GM19099 (cell line): ENCODE results near the gene CSNK1G1.

ENCODE experiments used
- POLR2A ChIP-seq: IDR thresholded peaks from 3 replicates; pipeline ENCODE4 v1.6.1; 2011; ENCODE audit warnings: low read depth; ENCODE audit not compliant: insufficient read length; ENCODE audit errors: extremely low read depth

CSNK1G1 gene

GRCh38 chr15:64264502-64264901, 91.5 kb downstream of the CSNK1G1 start:
- TF ChIP-seq POLR2A: no peak

GRCh38 chr15:64263567-64263966, 92.4 kb downstream of the CSNK1G1 start:
- no peak for TF ChIP-seq POLR2A

- no peak for TF ChIP-seq POLR2A
These were observed 99.9 kb downstream of the CSNK1G1 start for GRCh38 chr15:64256051-64256450.

- no peak for TF ChIP-seq POLR2A
These were observed 104.3 kb downstream of the CSNK1G1 start for GRCh38 chr15:64251658-64252057.

- no peak for TF ChIP-seq POLR2A
These were observed 104.9 kb downstream of the CSNK1G1 start for GRCh38 chr15:64251121-64251520.

- no peak for TF ChIP-seq POLR2A
These were observed 105.9 kb downstream of the CSNK1G1 start for GRCh38 chr15:64249883-64250575.

GRCh38 chr15:64249406-64249805, 106.6 kb downstream of the CSNK1G1 start:
- no peak for TF ChIP-seq POLR2A

GRCh38 chr15:64247906-64248541, 107.9 kb downstream of the CSNK1G1 start:
- no peak for TF ChIP-seq POLR2A

GRCh38 chr15:64247535-64247905, 108.5 kb downstream of the CSNK1G1 start:
- no peak for TF ChIP-seq POLR2A

GRCh38 chr15:64246364-64247189, 109.4 kb downstream of the CSNK1G1 start:
- TF ChIP-seq POLR2A: no peak

GRCh38 chr15:64245405-64245804, 110.6 kb downstream of the CSNK1G1 start:
- no peak for TF ChIP-seq POLR2A

GRCh38 chr15:64237677-64238076, 118.3 kb downstream of the CSNK1G1 start:
- TF ChIP-seq POLR2A: no peak

GRCh38 chr15:64236156-64236894, 119.6 kb downstream of the CSNK1G1 start:
- TF ChIP-seq POLR2A: no peak

GRCh38 chr15:64235552-64235951, 120.4 kb downstream of the CSNK1G1 start:
- no peak for TF ChIP-seq POLR2A

GRCh38 chr15:64233299-64233698, 122.7 kb downstream of the CSNK1G1 start:
- no peak for TF ChIP-seq POLR2A
